Calu3 (cell line): ENCODE data around the gene FGFR2. TPM values are rescaled to one million over a fixed set of nuclear protein-coding genes. Genes with fewer than 3 reads are reported as not detected.

Experiments used
- BruUV-seq: library from RNA; stranded (reverse); fragments of 400-500 nt; replicated peaks from 2 replicates; lab custom pipeline; 2021; lab: Mats Ljungman, UMichigan
- CTCF ChIA-PET: fragments of 300-600 bp; sonication (Branson Sonifier 250); formaldehyde crosslinking; loops from one replicate; lab custom pipeline; 2022; ENCODE audit warnings: antibody characterized with exemption; lab: Charles Lee
- DNase-seq: peaks from one replicate; pipeline ENCODE4 v3.0.0; 2022
- H3K27ac Mint-ChIP-seq: one replicate; pipeline ENCODE4 v1.8.0; 2022; ENCODE audit warnings: mixed read lengths; ENCODE audit not compliant: unreplicated experiment
- H3K27me3 Mint-ChIP-seq: one replicate; pipeline ENCODE4 v1.8.0; 2022; ENCODE audit warnings: mixed read lengths; ENCODE audit not compliant: unreplicated experiment
- H3K36me3 Mint-ChIP-seq: one replicate; pipeline ENCODE4 v1.8.0; 2022; ENCODE audit warnings: mild to moderate bottlenecking, moderate library complexity, mixed read lengths; ENCODE audit not compliant: insufficient read depth, unreplicated experiment
- H3K4me1 Mint-ChIP-seq: one replicate; pipeline ENCODE4 v1.8.0; 2022; ENCODE audit warnings: mild to moderate bottlenecking, low read depth, mixed read lengths; ENCODE audit not compliant: unreplicated experiment
- H3K4me3 Mint-ChIP-seq: one replicate; pipeline ENCODE4 v1.8.0; 2022; ENCODE audit warnings: mild to moderate bottlenecking, low read depth, moderate library complexity, mixed read lengths; ENCODE audit not compliant: unreplicated experiment
- H3K9me3 Mint-ChIP-seq: one replicate; pipeline ENCODE4 v1.8.0; 2022; ENCODE audit warnings: low read depth, mixed read lengths; ENCODE audit not compliant: unreplicated experiment
- CTCF ChIP-seq: fragments of 200-600 bp; IDR thresholded peaks from one replicate; pipeline ENCODE4 v1.8.0; 2022; ENCODE audit warnings: antibody characterized with exemption; ENCODE audit not compliant: unreplicated experiment
- intact Hi-C: fragments of 100-400 bp; cut with micrococcal nuclease; formaldehyde crosslinking; loops from one replicate; pipeline ENCODE4 v1.10.0; 2022; ENCODE audit not compliant: unreplicated experiment
- total RNA-seq: library from RNA; stranded (reverse); gene quantifications from 2 replicates; pipeline ENCODE4 v1.2.3, GENCODE V29; 2022

The FGFR2 gene
- total RNA-seq, 1 experiment from 2014 or later: 57.9 TPM

- no peaks in the 10 kb centered on the region for H3K4me1 Mint-ChIP-seq
- CTCF ChIA-PET: no interaction called here
- no peak overlapping the region for H3K27ac Mint-ChIP-seq
- no peaks in the 10 kb centered on the region for H3K36me3 Mint-ChIP-seq
- TF ChIP-seq CTCF: no peak
- H3K4me3 Mint-ChIP-seq: no peak overlapping the region
- BruUV-seq: no TSS peak
- intact Hi-C loops: no loop called here
- peaks cover 17% of the 10 kb centered on the region for H3K27me3 Mint-ChIP-seq
- H3K9me3 Mint-ChIP-seq: no peaks in the 10 kb centered on the region
- DNase-seq: no peak
Measured at GRCh38 chr10:121631365-121632029, 33.3 kb upstream of the FGFR2 start.

- no peaks in the 10 kb centered on the region for H3K36me3 Mint-ChIP-seq
- no peak overlapping the region for H3K27ac Mint-ChIP-seq
- no peak for DNase-seq
- intact Hi-C loops: no loop called here
- CTCF ChIA-PET: no interaction called here
- peaks cover 17% of the 10 kb centered on the region for H3K27me3 Mint-ChIP-seq
- TF ChIP-seq CTCF: no peak
- no peaks in the 10 kb centered on the region for H3K9me3 Mint-ChIP-seq
- H3K4me3 Mint-ChIP-seq: no peak overlapping the region
- no peaks in the 10 kb centered on the region for H3K4me1 Mint-ChIP-seq
- no TSS peak for BruUV-seq
Measured at GRCh38 chr10:121628859-121629258, 30.6 kb upstream of the FGFR2 start.

DNA sequence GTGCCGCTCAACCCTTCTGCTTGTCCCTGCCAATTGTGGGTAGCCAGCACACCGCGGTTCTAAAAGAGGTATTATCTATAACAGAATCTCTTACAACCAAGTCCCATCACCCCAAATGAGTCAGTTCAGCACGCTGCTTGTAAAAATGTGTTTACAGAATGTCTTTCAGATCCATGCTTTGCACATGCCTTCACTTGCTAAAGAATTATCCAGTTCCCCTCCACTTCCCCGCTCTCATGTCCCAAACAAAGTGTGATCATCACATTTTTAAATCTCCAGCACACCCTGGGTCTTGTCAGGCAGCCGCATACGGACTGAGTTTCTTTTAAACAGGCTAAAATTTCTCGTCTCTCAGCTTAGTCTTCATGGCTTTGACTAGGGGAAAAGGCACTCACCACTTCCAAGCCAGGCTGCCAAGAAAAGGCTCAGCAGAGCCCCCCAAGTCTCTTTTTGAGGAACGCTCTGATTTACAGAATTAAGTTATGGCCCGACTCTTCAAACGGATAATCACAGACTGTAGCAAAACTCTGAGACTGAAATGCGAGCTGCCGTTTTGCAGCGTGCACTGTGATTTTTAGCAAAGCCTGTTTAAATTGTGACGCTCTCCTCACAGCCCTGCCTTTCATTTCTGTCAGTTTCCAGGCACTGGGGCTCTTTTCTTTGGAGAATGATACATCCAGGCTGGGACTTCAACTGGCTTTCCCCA lies 29.8 kb upstream of the FGFR2 start:
- CTCF ChIA-PET: no interaction called here
- no peak for DNase-seq
- intact Hi-C loops: no loop called here
- H3K9me3 Mint-ChIP-seq: no peaks in the 10 kb centered on the region
- no peak overlapping the region for H3K27ac Mint-ChIP-seq
- no peak for TF ChIP-seq CTCF
- no peak overlapping the region for H3K4me3 Mint-ChIP-seq
- H3K4me1 Mint-ChIP-seq: no peaks in the 10 kb centered on the region
- BruUV-seq: no TSS peak
- H3K27me3 Mint-ChIP-seq: peaks cover 17% of the 10 kb centered on the region
- no peaks in the 10 kb centered on the region for H3K36me3 Mint-ChIP-seq

- DNase-seq: no peak
- no peaks in the 10 kb centered on the region for H3K36me3 Mint-ChIP-seq
- no TSS peak for BruUV-seq
- CTCF ChIA-PET: no interaction called here
- H3K27me3 Mint-ChIP-seq: peaks cover 26% of the 10 kb centered on the region
- no peak overlapping the region for H3K4me3 Mint-ChIP-seq
- intact Hi-C loops: no loop called here
- TF ChIP-seq CTCF: no peak
- no peaks in the 10 kb centered on the region for H3K9me3 Mint-ChIP-seq
- no peaks in the 10 kb centered on the region for H3K4me1 Mint-ChIP-seq
- H3K27ac Mint-ChIP-seq: no peak overlapping the region
Measured at GRCh38 chr10:121624836-121625486, 26.7 kb upstream of the FGFR2 start.
